22Rv1 (cell line): ENCODE measurements around the gene BMERB1.
"Not testable (repeated sequence)": the region's sequence is repeated elsewhere in the genome, so short reads cannot be mapped to it uniquely, and the experiment has no call there.

ENCODE experiments used
- CTCF ChIP-seq: fragments of 450-650 bp; IDR thresholded peaks from 2 replicates; pipeline ENCODE4 v1.5.1; 2017; ENCODE audit warnings: mild to moderate bottlenecking
- ZFX ChIP-seq: fragments of 450-650 bp; IDR thresholded peaks from 2 replicates; pipeline ENCODE4 v1.6.1; 2017; ENCODE audit warnings: antibody characterized with exemption, borderline replicate concordance

DNA sequence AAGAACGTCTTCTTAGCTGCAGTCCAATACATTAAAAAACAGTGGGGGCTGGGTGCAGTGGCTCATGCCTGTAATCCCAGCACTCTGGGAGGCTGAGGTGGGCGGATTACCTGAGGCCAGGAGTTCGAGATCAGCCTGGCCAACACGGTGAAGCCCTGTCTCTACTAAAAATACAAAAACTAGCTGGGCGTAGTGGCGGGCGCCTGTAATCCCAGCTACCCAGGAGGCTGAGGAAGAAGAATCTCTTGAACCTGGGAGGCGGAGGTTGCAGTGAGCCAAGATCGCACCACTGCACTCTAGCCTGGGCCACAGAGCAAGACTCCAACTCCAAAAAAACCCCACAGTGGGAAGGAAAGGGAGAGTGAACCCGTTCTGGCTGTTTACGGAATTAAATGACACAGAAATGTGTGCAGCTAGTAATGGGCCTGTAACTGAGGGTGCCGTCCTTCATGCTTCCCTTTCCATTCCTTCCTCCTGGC, 172.9 kb downstream of the BMERB1 start:
- not testable (repeated sequence) for TF ChIP-seq CTCF, ZFX
